Right lung (tissue), 5 donors: Measurements from ENCODE around the gene MS4A8. TPM values are rescaled to one million over a fixed set of nuclear protein-coding genes. Genes with fewer than 3 reads are reported as not detected.

Experiments
- DNase-seq, 2 donors: peaks; one replicate each; pipeline ENCODE4 v3.0.0-alpha.2; 2013
- polyA plus RNA-seq, 5 donors: library from polyadenylated mRNA; unstranded; fragments of 120-200 nt; gene quantifications; one replicate each; pipeline versions ENCODE4 v1.2.1 to v1.2.3, GENCODE V29; 2013; ENCODE audit warnings: inconsistent platforms in 1 of 5, low replicate concordance in 1 of 5; ENCODE audit not compliant: insufficient read length in 5 of 5, insufficient read depth in 1 of 5

MS4A8 gene
- polyA plus RNA-seq, 5 donors = 6.7 to 19.3 (median 13.2) TPM

DNA sequence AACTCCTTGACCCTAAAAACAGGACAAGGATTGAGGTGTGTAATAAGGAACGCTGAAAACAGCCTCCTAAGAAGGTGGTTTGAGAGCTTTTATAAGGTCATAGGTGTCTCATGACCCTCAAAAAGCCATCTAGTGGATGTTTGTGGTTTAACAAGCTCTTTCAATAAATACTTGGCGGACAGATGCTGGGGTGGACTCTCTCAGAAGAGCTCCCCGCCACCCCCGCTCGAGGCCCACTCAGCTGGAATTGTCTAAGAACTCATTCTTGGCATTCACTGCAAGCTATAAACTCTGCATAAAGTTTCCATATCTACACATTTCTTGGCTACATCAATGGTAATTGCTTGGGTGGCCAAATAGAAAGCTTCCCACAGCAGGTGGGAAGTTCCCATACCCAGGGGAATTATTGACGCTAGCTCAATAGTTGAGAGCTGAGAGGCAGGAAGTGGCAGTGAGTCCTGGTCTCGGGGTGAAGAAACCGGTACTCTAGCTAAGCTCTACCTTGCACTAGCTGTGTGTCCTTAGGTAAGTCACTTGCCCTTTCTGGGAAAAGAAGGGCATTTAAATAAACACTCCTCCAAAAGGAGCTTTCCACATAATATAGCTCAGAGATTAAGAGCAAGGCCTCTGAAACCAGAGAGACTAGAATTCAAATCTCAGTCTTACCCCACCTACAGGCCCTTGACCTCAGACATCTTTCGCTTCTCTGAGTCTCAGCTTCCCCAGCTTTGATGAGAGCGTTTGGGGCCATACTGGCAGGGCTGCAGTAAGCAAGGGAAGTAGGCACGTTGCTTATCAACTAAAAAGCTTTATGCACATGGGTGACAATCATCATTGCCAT is 63.7 kb downstream of the MS4A8 start:
- DNase-seq = no peak

DNA sequence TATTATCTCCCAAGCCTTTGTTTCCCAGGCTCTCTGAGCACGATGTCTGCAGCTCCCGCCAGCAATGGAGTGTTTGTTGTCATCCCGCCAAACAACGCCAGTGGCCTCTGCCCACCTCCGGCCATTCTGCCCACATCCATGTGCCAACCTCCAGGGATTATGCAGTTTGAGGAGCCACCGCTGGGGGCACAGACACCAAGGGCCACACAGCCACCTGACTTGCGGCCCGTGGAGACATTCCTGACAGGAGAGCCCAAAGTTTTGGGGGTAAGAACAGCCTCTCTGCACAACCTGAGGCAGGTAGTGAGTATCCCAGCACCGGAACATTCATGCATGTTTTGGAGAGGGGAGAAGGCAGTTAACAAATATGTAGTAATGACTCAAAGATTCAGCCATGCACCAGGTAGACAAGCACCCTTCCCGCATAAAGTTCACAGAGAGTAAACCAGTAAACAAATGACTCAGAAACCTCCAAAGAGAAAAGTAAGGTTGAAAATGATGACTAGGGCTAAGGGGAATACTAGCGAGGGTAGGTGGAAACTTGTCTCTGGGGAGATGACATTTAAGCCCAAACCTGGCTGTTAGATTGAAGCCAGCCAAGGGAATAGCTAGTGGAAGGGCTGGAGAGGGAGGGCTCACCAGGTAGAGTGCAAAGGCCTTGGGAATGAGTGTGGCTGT is 64.4 kb downstream of the MS4A8 start:
- no peak for DNase-seq

DNA sequence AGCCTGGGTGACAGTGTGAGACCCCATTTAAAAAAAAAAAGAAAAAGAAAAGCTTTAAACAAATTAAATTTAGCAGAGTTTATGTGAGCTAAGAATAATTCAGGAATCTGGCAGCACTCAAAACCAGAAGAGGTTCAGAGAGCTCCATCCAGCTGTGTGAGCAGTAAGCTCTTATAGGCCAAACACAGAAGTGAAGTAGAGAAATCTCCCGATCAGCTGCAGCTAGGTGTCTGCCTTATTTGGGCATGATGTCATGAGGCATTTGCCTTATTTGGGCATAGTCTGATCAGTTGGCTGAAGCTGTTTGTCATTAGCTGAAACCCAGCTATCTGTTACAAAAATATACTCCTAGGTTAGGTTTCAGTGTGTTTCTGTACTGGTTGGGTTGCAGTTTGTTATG is 65.5 kb downstream of the MS4A8 start:
- no peak for DNase-seq

GRCh38 chr11:60765355-60765754 is 65.9 kb downstream of the MS4A8 start:
- DNase-seq = no peak

Other genes starting within 250 kb of the MS4A8 start
- 1 to 10 TPM in 3 of 5 donors, under 1 TPM in 2; 0.41 to 1.9 (median 1.3) TPM for gene MS4A1, start 243.8 kb upstream of the MS4A8 start, polyA plus RNA-seq
- not detected for gene MS4A12, start 206.8 kb upstream of the MS4A8 start, polyA plus RNA-seq
- not detected for gene MS4A13, start 184.2 kb upstream of the MS4A8 start, polyA plus RNA-seq
- not detected for gene MS4A18, start 25.1 kb downstream of the MS4A8 start, polyA plus RNA-seq
- gene MS4A15, start 57.3 kb downstream of the MS4A8 start, polyA plus RNA-seq = not detected
- under 1 TPM in 3 of 5 donors, not detected in 2; 0.06 to 0.16 (median 0.07) TPM for gene MS4A10, start 85.7 kb downstream of the MS4A8 start, polyA plus RNA-seq
- 10 to 100 TPM; 10.8 to 23.9 (median 14.7) TPM for gene CCDC86, start 142.5 kb downstream of the MS4A8 start, polyA plus RNA-seq
- gene PTGDR2, start 156.3 kb downstream of the MS4A8 start, polyA plus RNA-seq = under 1 TPM; 0.14 to 0.51 (median 0.23) TPM
- not detected for gene ZP1, start 167.9 kb downstream of the MS4A8 start, polyA plus RNA-seq
- gene PRPF19, start 207.0 kb downstream of the MS4A8 start, polyA plus RNA-seq = 100 to 1,000 TPM in 3 of 5 donors, 10 to 100 TPM in 2; 87.6 to 126 (median 107) TPM
- 100 to 1,000 TPM in 1 of 5 donors, 10 to 100 TPM in 4; 71.2 to 107 (median 79.9) TPM for gene TMEM109, start 214.5 kb downstream of the MS4A8 start, polyA plus RNA-seq
- gene TMEM132A, start 224.8 kb downstream of the MS4A8 start, polyA plus RNA-seq = 10 to 100 TPM; 30.6 to 66.6 (median 51.3) TPM